HG03103 (cell line): Measurements from ENCODE around the gene ASCC2.
"Not testable (repeated sequence)": the region's sequence is repeated elsewhere in the genome, so short reads cannot be mapped to it uniquely, and the experiment has no call there.

Source experiments
- ATAC-seq: cut with Tn5 transposase; IDR thresholded peaks from one replicate; pipeline ENCODE4 v1.9.1; 2021; ENCODE audit warnings: low read depth; ENCODE audit not compliant: unreplicated experiment

ASCC2 gene

GRCh38 chr22:29758068-29758622 is 79.9 kb downstream of the ASCC2 start:
- ATAC-seq: no peak

GRCh38 chr22:29757096-29757495 is 81.0 kb downstream of the ASCC2 start:
- no peak for ATAC-seq

GRCh38 chr22:29756341-29756740 is 81.7 kb downstream of the ASCC2 start:
- ATAC-seq: no peak

GRCh38 chr22:29755889-29756288 is 82.2 kb downstream of the ASCC2 start:
- no peak for ATAC-seq

- not testable (repeated sequence) for ATAC-seq
These were observed 83.2 kb downstream of the ASCC2 start for GRCh38 chr22:29754658-29755395.

- no peak for ATAC-seq
These were observed 84.0 kb downstream of the ASCC2 start for GRCh38 chr22:29753808-29754657.

- no peak for ATAC-seq
These were observed 86.4 kb downstream of the ASCC2 start for GRCh38 chr22:29751669-29752068.

GRCh38 chr22:29750559-29751538 is 87.2 kb downstream of the ASCC2 start:
- no peak for ATAC-seq

- ATAC-seq: no peak
These were observed 88.0 kb downstream of the ASCC2 start for GRCh38 chr22:29750029-29750428.

GRCh38 chr22:29748248-29748893 is 89.7 kb downstream of the ASCC2 start:
- ATAC-seq: no peak

GRCh38 chr22:29747832-29748231 is 90.2 kb downstream of the ASCC2 start:
- ATAC-seq: no peak

GRCh38 chr22:29744902-29745301 is 93.2 kb downstream of the ASCC2 start:
- ATAC-seq: no peak

GRCh38 chr22:29742326-29742725 is 95.7 kb downstream of the ASCC2 start:
- ATAC-seq: no peak

GRCh38 chr22:29741926-29742325 is 96.1 kb downstream of the ASCC2 start:
- ATAC-seq: no peak

GRCh38 chr22:29740216-29740615 is 97.9 kb downstream of the ASCC2 start:
- ATAC-seq: no peak

- no peak for ATAC-seq
These were observed 98.7 kb downstream of the ASCC2 start for GRCh38 chr22:29739346-29739875.
